GM21576 (cell line): Measurements from ENCODE around the gene CYRIA.

ENCODE experiments used
- ATAC-seq: cut with Tn5 transposase; IDR thresholded peaks from one replicate; pipeline ENCODE4 v1.9.1; 2021; ENCODE audit warnings: mild to moderate bottlenecking, moderate library complexity; ENCODE audit not compliant: unreplicated experiment

CYRIA gene

DNA sequence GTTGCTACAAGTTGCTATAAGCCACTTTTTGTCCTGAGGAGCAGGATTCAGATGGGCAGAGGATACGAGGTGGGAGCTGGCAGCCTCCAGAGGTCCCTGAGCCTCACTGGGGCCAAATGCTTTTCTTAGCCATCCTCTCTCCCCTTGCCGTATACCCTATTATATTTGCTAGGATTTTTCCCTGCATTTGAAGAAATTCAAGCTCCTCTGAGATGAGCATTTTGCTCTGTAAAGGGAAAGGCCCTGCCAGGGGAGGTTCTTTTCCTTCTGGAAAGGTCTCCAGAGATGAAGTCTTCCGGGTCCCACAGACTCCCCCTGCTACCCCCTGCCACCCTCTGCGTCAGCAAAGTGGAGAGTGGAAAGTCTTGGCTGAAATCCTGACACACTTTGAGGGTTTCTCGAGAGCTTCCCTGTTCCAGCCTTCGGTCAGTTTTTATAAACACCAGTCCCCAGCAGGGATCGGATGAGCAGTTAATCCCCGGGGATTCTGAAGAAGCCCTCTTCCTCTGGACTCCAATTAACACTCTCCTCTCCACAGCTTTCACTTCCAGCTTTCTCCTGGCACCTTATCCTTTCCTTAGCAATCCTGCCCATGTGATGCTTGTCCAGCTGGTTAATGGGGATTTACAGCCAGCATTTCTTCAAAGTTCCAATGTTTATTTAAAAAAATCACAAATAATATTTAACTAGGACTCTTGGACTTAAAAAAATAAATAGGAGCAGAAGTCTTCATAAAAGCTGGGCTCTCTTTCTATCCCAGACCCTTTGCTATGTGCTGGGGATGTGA, 13.1 kb downstream of the CYRIA start:
- ATAC-seq = no peak

DNA sequence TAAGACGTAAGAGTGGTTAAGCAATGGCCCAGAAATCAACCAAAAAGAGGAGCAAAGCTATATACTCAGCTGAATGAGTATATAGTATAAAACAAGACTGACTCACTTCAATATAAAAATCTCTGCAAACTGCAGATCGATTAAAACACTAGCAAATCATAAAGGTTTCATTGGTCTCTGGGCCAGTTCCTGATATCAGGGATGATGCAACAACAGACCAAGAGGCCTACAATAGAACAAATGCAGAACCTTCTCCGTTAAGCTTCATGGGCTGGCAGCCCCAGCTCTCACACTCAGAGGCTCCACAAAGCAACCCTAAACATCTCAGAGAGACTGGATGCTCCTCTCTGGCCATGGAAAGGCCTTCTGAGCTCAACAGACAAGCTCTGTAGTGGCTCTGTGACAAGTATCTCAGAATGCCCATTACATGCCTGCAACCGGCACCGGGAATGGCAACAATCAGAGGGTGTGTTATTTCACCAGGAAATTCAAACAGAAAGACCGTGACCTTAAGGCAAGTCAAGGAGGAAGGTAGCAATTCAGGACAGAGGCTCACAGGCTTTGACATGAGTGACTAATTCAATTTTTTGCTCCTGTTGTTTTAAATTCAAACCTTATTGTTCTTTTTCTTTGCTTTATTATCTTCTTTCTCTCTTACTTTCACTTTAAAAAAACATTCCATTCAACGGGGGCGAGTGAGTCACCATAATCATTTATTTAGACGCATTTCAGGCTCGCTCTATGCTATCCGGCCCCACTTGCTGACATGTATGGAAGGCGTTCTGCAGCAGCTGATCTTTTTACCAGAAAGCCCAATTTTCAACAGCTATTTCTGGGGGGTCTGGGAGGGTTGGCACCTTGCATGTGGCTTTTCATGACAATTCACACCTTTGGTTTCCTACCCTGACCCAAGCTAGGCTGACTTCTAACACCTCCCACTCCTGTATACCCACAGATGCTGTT, 15.1 kb downstream of the CYRIA start:
- no peak for ATAC-seq

DNA sequence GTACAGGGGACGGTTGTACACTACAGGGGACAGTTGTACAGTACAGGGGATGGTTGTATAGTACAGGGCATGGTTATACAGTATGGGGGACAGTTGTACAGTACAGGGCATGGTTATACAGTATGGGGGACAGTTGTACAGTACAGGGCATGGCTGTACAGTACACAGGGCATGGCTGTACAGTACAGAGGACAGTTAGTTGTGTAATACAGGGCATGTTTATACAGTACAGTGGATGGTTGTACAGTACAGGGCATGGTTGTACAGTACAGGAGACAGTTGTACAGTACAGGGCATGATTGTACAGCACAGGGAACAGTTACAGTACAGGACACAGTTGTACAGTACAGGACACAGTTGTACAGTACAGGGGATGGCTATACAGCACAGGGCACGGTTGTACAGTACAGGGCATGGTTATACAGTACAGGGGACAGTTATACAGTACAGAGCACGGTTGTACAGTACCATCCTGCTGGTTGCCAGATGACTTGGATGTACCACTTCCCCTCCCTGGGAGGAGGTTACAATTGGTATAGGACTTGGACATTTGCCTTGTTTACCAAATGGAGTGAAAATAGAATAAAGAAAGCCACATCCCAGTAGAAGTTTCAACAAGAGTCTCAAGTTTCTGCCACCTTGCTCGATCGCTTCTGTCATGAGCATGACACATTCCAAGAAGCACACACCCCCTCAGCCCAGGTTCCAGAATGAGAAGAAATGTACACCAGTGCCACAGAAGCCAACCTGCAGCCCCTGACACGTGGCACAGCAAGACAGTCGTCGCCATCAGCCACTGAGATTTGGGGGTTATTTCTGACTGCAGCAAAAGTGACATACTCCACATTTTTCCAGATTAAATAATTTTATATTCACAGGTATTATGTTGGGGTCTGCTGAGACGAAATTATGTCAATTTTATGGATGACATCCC, 16.0 kb downstream of the CYRIA start:
- no peak for ATAC-seq

GRCh38 chr2:16647992-16648617, 17.5 kb downstream of the CYRIA start:
- no peak for ATAC-seq

DNA sequence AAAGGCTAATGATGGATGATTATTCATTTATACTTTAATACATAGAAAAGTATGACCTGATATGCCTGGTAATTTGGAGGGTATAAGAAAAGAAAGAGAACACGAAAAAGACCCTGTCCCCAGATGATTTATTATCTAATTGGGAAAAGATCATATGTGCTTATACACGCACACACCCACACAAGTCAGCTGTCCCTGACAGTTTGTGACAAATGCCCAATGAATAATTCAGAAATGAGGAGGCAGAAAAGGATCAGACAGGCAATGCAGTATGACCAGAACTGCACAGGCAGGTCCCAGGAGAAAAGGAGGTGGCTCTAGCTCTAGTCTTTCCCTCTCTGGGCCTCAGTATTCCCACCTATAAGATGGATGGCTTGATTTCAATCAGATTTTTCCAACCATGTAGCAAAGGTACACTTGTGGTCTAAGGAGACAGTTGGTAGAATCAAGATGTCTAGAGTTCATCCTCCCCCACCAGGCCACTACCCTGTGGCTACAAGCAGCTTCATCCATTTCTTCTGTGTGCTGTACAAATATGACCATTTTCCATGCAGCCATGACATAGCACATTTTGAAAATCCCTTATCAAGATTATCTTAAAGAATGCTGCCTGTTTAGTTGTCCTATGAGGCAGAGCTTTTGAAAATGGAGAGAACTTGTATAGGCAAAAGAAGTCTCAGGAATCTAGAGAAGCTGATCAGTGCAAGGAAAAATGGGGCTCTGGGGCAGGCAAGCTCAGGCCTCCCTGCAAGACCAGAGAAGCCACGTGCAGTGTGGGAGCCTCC, 19.7 kb downstream of the CYRIA start:
- ATAC-seq = no peak

GRCh38 chr2:16645088-16645487, 20.5 kb downstream of the CYRIA start:
- no peak for ATAC-seq

- ATAC-seq = no peak
These were observed 21.3 kb downstream of the CYRIA start for GRCh38 chr2:16644221-16644925.

- ATAC-seq = no peak
These were observed 22.5 kb downstream of the CYRIA start for GRCh38 chr2:16643099-16643498.

DNA sequence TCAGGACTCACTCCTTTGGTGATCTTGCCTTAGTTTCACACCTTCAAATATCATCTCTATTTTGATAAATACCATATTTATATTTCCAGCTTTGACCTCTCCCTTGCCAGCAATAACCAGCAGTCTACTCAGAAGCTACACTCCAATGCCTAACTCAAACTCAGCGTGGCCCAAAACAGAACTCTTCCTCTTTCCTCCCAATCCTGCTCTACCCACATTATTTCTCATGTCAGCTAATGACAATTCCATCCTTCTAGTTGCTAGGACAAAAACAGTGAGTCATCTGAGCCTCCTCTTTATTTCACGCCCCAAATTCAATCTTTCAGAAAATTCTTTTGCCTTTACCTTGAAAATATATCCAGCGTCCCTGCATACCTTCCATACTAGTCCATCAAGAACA, 23.5 kb downstream of the CYRIA start:
- no peak for ATAC-seq

DNA sequence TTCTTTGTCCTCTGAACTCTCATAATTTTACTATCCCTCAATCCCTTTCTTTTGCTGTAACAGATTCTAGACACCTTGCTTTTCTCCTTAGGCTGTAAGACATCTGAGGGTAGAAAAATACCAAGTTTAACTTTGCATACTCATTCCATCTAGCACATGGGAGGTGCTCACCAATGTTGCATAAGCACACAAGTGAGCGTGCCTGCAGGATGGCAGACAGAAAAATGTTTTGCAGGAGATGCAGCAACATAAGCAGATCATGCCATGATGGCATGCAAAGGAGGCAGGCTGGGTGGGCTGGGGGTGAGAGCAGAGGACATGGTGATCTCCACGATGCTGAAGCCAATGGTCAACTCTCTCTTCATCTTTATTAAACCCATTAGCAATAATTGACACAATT, 24.1 kb downstream of the CYRIA start:
- no peak for ATAC-seq

DNA sequence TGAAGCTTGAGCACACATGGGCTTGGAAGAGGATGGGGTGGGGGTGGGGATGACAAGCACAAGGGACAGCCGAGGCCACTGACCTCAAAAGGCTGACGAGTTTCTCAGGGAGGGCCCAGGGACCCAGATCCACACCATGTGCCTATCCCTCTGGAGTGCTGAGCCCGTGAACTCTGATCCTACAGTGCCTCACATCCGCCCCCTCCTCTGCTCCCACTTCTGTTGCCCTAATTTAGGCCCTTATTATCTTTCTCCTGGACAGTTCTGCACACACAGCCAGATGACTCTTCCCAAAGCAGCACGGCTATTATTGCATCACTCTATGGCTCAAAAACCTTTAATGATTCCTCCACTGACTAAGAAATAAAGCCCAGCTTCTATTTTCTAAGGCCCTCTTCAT, 24.8 kb downstream of the CYRIA start:
- no peak for ATAC-seq

GRCh38 chr2:16640001-16640700, 25.5 kb downstream of the CYRIA start:
- ATAC-seq = no peak

DNA sequence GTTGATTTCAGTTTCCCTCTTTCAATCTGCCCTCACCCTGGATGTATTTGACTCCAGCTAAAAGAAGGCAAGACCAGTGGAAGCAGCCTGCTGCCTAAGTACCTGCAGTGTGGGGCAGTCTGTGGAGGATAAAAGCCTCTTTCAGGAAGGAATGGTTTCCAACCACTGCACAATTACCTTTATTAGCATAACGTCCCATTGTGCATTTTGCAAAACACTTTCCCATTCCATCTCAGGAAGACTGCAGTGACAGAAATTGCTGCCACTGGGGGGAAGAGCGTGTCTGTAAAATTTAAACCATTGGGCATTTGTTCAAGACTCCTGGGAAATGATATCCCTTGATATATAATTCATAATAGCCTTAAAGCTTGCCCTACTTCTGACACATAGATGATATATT, 26.2 kb downstream of the CYRIA start:
- ATAC-seq = no peak

- ATAC-seq = no peak
These were observed 26.7 kb downstream of the CYRIA start for GRCh38 chr2:16638946-16639345.

GRCh38 chr2:16637304-16637703, 28.3 kb downstream of the CYRIA start:
- ATAC-seq = no peak

DNA sequence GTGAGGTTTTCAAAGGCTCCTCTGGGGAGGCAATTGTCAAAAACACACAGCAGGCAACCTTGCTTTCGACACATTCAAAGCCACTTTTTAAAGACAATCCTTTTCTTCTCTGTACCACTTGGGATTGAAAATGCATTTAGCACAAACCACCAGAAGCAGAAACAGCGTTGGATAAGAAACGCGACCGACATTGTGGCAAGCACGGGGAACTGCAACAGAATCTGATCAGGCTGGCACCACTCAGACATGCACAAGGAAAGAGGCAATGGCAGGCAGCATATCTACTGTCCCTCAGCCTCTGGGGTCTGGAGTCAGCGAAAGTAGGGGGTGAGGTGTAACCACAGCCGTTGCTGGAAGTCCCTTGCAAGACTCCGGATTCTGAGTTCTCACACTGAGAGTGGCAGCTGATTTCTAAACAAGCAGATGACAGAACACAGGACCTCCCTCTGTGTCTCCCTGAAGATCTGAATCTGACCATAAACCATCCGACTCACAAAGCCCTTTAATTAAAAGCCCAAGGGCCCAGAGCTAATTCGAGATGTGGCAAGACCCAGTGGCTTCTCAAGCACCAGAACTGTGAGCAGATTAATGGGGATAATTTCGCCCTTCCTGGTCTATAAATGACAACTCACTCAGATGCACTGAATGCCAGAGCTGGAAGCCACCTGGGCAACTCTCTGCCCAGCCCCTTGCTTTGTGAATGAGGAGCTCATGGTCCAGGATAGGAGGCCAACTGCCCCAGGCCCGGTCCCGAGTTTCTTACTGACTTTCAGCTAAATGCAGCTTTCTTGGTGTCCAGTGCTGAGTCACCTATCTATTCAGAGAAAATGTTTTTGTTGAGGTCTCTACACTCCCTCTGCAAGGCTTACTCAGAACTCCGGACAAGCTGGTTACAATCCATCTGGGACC, 29.6 kb downstream of the CYRIA start:
- ATAC-seq = no peak

DNA sequence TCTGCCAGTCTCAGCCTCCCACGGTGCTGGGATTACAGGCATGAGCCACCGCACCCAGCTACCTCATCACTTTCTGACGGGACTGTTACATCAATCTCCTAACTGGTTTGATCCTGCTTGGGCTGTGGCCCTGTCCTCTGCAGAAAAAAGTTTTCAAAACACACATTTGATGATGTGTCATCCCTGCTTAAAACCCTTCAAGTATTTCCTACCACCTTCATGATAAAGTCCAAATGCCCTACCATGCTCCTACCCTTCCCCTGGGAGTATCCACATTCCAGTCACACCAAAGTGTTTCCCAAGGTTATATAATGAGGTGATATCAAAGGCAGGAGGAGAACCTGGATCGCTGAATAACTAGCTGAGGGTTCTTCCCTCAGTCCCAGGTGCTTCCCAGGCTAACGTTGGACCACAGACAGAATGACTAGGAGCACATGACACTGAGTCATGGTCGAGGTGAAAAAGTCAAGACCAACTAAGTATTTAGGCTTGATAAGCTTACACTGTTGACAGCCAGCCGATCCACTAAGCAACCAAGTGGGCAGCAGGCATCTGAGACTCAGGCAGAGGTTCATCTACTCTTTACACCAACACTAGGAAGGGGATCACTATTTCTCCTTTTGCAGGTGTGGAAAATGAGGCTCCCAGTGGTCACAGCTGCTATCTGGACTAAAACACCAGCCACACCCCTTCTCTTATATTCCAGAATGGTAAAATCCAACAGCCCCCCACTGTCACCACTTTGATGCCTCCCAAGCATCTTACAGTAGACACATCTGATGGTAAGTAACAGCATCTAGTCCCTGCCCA, 31.8 kb downstream of the CYRIA start:
- no peak for ATAC-seq
